WI38 (cell line): ENCODE results near the gene MYOT.

ENCODE experiments used
- H3K4me3 ChIP-seq: 2 replicates; pipeline ENCODE4 v1.5.1; 2011; ENCODE audit warnings: low read depth, mild to moderate bottlenecking, control low read depth, low read length
- CTCF ChIP-seq: IDR thresholded peaks from 2 replicates; pipeline ENCODE4 v1.5.1; 2012; ENCODE audit warnings: low read depth, mild to moderate bottlenecking, control low read depth, low read length

Gene MYOT

DNA sequence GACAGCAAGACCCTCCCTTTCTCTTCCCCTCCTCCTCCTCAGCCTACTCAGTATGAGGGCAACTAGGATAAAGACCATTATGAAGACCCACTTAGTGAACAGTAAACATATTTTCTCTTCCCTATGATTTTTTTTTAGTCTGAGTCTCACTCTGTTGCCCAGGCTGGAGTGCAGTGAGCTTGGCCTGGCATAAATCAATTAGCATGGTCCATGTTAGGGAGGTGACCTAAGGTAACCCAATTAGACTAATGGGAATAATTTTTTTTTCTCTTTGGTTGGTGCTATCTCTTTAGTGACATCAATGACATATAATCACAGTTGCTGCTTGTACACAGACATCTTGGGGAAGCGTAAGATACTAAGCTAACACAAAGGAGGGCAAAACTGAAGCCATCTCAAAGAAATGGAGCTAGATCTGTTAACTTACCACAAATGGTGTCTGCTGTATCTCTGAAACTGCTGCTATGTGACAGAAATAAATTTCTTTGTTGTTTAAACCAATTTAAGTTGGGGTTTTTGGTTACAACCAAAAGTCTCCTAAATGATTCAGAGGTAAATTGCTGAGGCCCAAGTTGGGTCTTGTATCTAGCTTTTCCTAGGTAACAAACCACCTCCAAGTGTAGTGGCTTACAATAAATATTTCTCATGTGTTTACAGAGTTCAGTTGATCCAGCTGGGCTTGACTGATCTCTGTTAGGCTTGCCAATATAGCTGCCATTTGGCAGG lies 34.9 kb downstream of the MYOT start:
- no peak for TF ChIP-seq CTCF
- H3K4me3 ChIP-seq: no peak overlapping the region

DNA sequence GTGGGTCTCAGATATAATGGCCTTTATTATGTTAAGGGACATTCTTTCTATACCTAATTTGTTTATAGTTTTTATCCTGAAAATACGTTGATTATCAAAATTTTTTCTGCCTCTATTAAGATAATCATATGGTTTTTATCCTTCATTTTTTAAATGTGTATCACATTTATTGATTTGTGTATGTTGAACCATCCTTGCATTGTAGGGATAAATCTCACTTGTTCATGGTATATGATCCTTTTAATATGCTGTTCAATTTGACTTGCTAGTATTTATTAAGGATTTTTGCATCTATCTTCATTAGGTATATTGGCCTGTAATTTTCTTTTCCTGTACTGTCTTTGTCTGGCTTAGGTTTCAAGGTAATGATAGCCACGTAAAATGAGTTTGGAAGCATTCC lies 47.1 kb downstream of the MYOT start:
- no peak for TF ChIP-seq CTCF
- no peak overlapping the region for H3K4me3 ChIP-seq

DNA sequence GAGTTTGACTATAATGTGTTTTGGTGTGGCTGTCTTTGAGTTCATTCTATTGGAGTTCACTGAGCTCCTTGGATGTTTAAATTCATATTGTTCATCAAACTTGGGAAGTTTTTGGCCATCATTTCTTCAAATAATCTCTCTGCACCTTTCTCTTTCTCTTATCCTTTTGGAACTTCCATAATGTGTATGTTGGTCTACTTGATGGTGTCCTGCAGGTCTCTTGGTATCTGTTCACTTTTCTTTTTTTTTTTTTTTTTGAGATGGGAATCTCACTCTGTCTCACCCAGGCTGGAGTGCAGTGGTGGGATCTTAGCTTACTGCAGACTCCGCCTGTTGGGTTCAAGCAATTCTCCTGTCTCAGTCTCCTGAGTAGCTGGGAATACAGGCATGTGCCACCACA lies 49.3 kb downstream of the MYOT start:
- no peak overlapping the region for H3K4me3 ChIP-seq
- no peak for TF ChIP-seq CTCF

DNA sequence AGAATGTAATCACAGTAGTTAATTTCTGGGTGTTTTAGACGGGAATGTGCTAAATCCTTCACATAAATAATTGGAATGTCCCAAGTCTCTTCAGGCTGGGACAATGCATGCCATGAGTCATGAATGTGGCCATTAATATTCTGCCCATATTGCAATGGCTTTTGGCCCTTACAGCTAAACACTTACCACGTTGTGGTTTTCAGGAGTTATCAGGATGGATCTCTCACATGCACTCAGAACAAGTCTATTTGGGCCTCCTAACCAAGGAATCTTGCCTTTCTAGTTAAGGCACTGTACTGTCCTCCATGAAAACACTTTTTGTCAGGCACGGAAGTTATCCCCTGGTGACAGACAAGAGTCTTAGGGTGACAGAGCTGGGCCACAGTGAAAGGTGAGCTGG lies 54.3 kb downstream of the MYOT start:
- no peak overlapping the region for H3K4me3 ChIP-seq
- no peak for TF ChIP-seq CTCF

DNA sequence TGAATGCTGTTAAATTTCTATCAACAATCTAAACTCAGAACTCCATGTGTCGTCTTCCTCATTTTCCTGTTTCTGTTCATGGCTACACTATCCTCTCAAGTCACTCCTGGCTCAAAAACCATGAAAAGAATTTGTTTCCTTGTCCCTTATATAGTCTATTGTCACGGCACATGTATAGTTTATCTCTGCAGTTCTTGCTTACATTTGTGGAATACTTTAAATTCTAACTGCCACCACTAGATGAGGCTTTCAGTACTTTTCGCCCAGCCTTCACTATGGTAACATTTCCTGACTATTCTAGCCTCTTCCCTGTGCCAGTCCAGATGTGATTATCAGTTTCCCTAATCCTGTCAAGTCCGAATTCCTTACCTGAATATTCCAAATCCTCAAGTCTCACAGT lies 56.2 kb downstream of the MYOT start:
- H3K4me3 ChIP-seq: no peak overlapping the region
- TF ChIP-seq CTCF: no peak

DNA sequence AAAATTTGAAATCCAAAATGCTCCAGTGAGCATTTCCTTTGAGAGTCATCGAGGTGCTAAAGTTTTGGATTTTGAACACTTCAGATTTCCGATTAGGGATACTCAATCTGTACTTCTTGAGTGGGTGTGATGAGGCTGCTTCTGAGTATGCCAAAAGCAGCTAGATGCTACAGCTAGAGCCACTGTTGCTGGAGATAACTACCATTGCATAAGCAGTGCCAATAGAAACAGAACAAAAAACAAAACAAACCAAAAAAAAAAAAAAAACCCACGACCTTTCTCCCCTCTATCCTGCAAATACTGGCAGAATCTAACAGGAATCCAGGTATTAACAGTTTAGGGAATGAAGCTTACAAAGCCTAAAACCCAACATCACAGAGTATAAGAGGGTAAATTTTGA lies 65.1 kb downstream of the MYOT start:
- no peak overlapping the region for H3K4me3 ChIP-seq
- no peak for TF ChIP-seq CTCF

- no peak for TF ChIP-seq CTCF
- no peak overlapping the region for H3K4me3 ChIP-seq
Measured at GRCh38 chr5:137933491-137933911, 65.8 kb downstream of the MYOT start.
